Activated CD8-positive, alpha-beta T cell treated with anti-CD3 and anti-CD28 coated beads for 36 hours (primary cell): Measurements from ENCODE around the gene CLSTN2. TPM values are rescaled to one million over a fixed set of nuclear protein-coding genes. Genes with fewer than 3 reads are reported as not detected.

ENCODE experiments used
- ATAC-seq: fragments of 200-7000 bp; cut with Tn5 transposase; one replicate; pipeline ENCODE4 v1.10.0; 2021; ENCODE audit warnings: mild to moderate bottlenecking, moderate library complexity
- CTCF ChIA-PET: fragments of 350-600 bp; sonication (Branson Sonifier 250); formaldehyde crosslinking; loops from one replicate; lab custom pipeline; 2021; ENCODE audit warnings: antibody characterized with exemption; lab: Charles Lee
- POLR2A ChIA-PET: fragments of 350-600 bp; sonication (Branson Sonifier 250); formaldehyde crosslinking; loops from one replicate; lab custom pipeline; 2021; ENCODE audit warnings: antibody characterized with exemption; lab: Charles Lee
- DNase-seq: peaks from one replicate; pipeline ENCODE4 v3.0.0-alpha.2; 2020
- H3K27ac Mint-ChIP-seq: one replicate; pipeline ENCODE4 v1.8.0; 2021; ENCODE audit warnings: mild to moderate bottlenecking, mixed read lengths
- H3K27me3 Mint-ChIP-seq: one replicate; pipeline ENCODE4 v1.8.0; 2021; ENCODE audit warnings: mixed read lengths
- H3K36me3 Mint-ChIP-seq: one replicate; pipeline ENCODE4 v1.8.0; 2021; ENCODE audit warnings: low read depth, mixed read lengths
- H3K4me1 Mint-ChIP-seq: one replicate; pipeline ENCODE4 v1.8.0; 2021; ENCODE audit warnings: low read depth, mixed read lengths
- H3K4me3 Mint-ChIP-seq: one replicate; pipeline ENCODE4 v1.8.0; 2021; ENCODE audit warnings: mild to moderate bottlenecking, moderate library complexity, mixed read lengths
- H3K9me3 Mint-ChIP-seq: one replicate; pipeline ENCODE4 v1.8.0; 2021; ENCODE audit warnings: mixed read lengths
- CTCF ChIP-seq: fragments of 200-600 bp; IDR thresholded peaks from one replicate; pipeline ENCODE4 v1.8.0; 2022; ENCODE audit warnings: antibody characterized with exemption, mild to moderate bottlenecking
- intact Hi-C: fragments of 100-400 bp; cut with micrococcal nuclease; formaldehyde crosslinking; loops from one replicate; pipeline ENCODE4 v1.10.0; 2022
- total RNA-seq, 2 experiments: library from RNA; stranded (reverse); gene quantifications; one replicate each; pipeline ENCODE4 v1.2.3, GENCODE V29; 2021

Gene CLSTN2
- total RNA-seq, 2 experiments from 2014 or later: not detected

GRCh38 chr3:140097874-140098635, 163.1 kb downstream of the CLSTN2 start:
- POLR2A ChIA-PET: no interaction called here
- no peak for TF ChIP-seq CTCF
- H3K36me3 Mint-ChIP-seq: no peaks in the 10 kb centered on the region
- intact Hi-C loops: no loop called here
- no peak overlapping the region for H3K4me3 Mint-ChIP-seq
- CTCF ChIA-PET: no interaction called here
- no peak overlapping the region for H3K27ac Mint-ChIP-seq
- H3K4me1 Mint-ChIP-seq: no peaks in the 10 kb centered on the region
- ATAC-seq (no peak), DNase-seq (no peak)
- H3K9me3 Mint-ChIP-seq: no peaks in the 10 kb centered on the region
- H3K27me3 Mint-ChIP-seq: peaks cover 5% of the 10 kb centered on the region

GRCh38 chr3:140100479-140100878, 165.5 kb downstream of the CLSTN2 start:
- intact Hi-C loops: no loop called here
- no peak for TF ChIP-seq CTCF
- Mint-ChIP-seq H3K27ac (no peak overlapping the region), H3K4me3 (no peak overlapping the region), H3K9me3 (no peaks in the 10 kb centered on the region), H3K36me3 (no peaks in the 10 kb centered on the region), H3K27me3 (peaks cover 1% of the 10 kb centered on the region), H3K4me1 (no peaks in the 10 kb centered on the region)
- no peak for DNase-seq
- no peak for ATAC-seq
- ChIA-PET POLR2A (no interaction called here), CTCF (no interaction called here)

- ChIA-PET CTCF (no interaction called here), POLR2A (no interaction called here)
- Mint-ChIP-seq H3K36me3 (no peaks in the 10 kb centered on the region), H3K4me1 (no peaks in the 10 kb centered on the region), H3K27me3 (peaks cover 1% of the 10 kb centered on the region), H3K4me3 (no peak overlapping the region), H3K9me3 (no peaks in the 10 kb centered on the region), H3K27ac (no peak overlapping the region)
- intact Hi-C loops: no loop called here
- DNase-seq: no peak
- TF ChIP-seq CTCF: no peak
- ATAC-seq: no peak
These were observed 168.2 kb downstream of the CLSTN2 start for GRCh38 chr3:140103166-140103565.

GRCh38 chr3:140103986-140104645, 169.1 kb downstream of the CLSTN2 start:
- intact Hi-C loops: no loop called here
- H3K27ac Mint-ChIP-seq: no peak overlapping the region
- H3K4me1 Mint-ChIP-seq: no peaks in the 10 kb centered on the region
- H3K9me3 Mint-ChIP-seq: no peaks in the 10 kb centered on the region
- H3K36me3 Mint-ChIP-seq: no peaks in the 10 kb centered on the region
- POLR2A ChIA-PET: no interaction called here
- peaks cover 1% of the 10 kb centered on the region for H3K27me3 Mint-ChIP-seq
- ATAC-seq (no peak), DNase-seq (no peak)
- H3K4me3 Mint-ChIP-seq: no peak overlapping the region
- TF ChIP-seq CTCF: no peak
- CTCF ChIA-PET: no interaction called here
